ENCODE results near the gene HIGD1B. TPM values are rescaled to one million over a fixed set of nuclear protein-coding genes. Genes with fewer than 3 reads are reported as not detected.

The HIGD1B gene
- total and polyA plus RNA-seq, 2 donors (not counting 1 experiment from before 2014, with no cell fraction given): not detected

DNA sequence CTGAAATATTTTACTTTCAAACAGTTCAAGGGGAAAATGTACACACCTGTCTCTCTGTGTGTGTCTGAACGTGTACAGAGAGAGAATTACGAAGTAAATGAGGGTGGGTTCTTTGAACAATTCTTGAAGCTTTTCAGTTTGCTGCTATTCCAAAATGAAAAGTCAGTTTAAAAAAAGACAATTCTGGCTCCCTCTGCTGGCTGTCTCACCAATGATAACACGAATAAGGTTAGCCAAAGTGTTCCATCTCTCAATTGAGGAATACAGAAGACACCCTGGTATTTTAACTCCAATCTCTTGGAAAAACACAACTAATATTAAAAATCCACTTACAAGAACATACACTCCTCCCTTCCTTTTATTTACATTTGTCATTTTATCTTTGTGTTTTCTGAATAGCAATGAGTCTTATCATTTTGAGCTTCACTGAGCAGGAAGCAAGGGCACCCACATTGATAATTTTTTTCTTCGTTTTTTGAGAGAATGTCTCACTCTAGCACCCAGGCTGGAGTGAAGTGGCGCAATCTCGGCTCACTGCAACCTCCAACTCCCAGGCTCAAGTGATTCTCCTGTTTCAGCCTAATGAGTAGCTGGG is 31.0 kb downstream of the HIGD1B start:
- Histone ChIP-seq H3K4me2 (replicated peaks; ENCODE audit: low read depth, low read length, poor library complexity, severe bottlenecking) (no peak overlapping the region), H3K36me3 (replicated peaks in 1 of 2; ENCODE audit: control extremely low read depth in 1 of 2, control insufficient read depth in 1 of 2, extremely low read depth in 1 of 2, insufficient read depth in 2 of 2, low read length in 1 of 2) (peaks cover 15 to 74% of the 10 kb centered on the region in 2 experiments), H2AFZ (ENCODE audit: insufficient read depth, low read depth, low read length, poor library complexity, severe bottlenecking) (no peak overlapping the region), H3K4me1 (ENCODE audit: control insufficient read depth in 2 of 2, insufficient read depth in 2 of 2, low read length in 2 of 2) (no peaks in the 10 kb centered on the region), H3K27ac (ENCODE audit: low read length in 2 of 2) (no peak overlapping the region), H3K4me3 (ENCODE audit: control extremely low read depth in 1 of 5, extremely low read depth in 1 of 5, insufficient read depth in 1 of 5, low read depth in 2 of 5, low read length in 4 of 5) (no peak overlapping the region), H3K79me2 (ENCODE audit: control insufficient read depth, insufficient read depth, low read length) (peaks cover 4% of the 10 kb centered on the region), H3K27me3 (replicated peaks in 1 of 4; ENCODE audit: control extremely low read depth in 1 of 4, control insufficient read depth in 3 of 4, insufficient read depth in 4 of 4, low read length in 3 of 4) (no peaks in the 10 kb centered on the region), H3K9ac (ENCODE audit: low read length) (no peak overlapping the region), H4K20me1 (ENCODE audit: control insufficient read depth, insufficient read depth, low read length, poor library complexity, severe bottlenecking) (no peaks in the 10 kb centered on the region), H3K9me3 (ENCODE audit: control extremely low read depth in 1 of 3, control insufficient read depth in 2 of 3, insufficient read depth in 1 of 3, low read length in 2 of 3) (no peaks in the 10 kb centered on the region)
- TF ChIP-seq EZH2 (IDR thresholded peaks at IDR 0.05; ENCODE audit: borderline replicate concordance, insufficient read depth, low read depth, low read length, poor library complexity, severe bottlenecking): no peak
- TF ChIP-seq, protein P1, sequence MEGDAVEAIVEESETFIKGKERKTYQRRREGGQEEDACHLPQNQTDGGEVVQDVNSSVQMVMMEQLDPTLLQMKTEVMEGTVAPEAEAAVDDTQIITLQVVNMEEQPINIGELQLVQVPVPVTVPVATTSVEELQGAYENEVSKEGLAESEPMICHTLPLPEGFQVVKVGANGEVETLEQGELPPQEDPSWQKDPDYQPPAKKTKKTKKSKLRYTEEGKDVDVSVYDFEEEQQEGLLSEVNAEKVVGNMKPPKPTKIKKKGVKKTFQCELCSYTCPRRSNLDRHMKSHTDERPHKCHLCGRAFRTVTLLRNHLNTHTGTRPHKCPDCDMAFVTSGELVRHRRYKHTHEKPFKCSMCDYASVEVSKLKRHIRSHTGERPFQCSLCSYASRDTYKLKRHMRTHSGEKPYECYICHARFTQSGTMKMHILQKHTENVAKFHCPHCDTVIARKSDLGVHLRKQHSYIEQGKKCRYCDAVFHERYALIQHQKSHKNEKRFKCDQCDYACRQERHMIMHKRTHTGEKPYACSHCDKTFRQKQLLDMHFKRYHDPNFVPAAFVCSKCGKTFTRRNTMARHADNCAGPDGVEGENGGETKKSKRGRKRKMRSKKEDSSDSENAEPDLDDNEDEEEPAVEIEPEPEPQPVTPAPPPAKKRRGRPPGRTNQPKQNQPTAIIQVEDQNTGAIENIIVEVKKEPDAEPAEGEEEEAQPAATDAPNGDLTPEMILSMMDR (IDR thresholded peaks at IDR 0.05): peak; percentile 64
- no peak overlapping the region for H3K4me3 Mint-ChIP-seq
- WGBS (ENCODE audit: insufficient coverage): 66% methylated on average over 3 of the region's 6 CpGs
- no peaks in the 10 kb centered on the region for H3K4me1 Mint-ChIP-seq
- DNase-seq (peak; percentile 45), ATAC-seq (ENCODE audit: low read depth) (no peak)
- intact Hi-C loops (cut with micrococcal nuclease): no loop called here
- no peaks in the 10 kb centered on the region for H3K9me3 Mint-ChIP-seq (ENCODE audit: insufficient read depth)
- H3K27me3 Mint-ChIP-seq: no peaks in the 10 kb centered on the region
- H3K27ac Mint-ChIP-seq: no peak overlapping the region
- POLR2A ChIA-PET: no interaction called here
- CTCF ChIA-PET: interaction anchor here (1.0 to 3.6 kb wide), 15 partner anchors 9 to 256 kb away, joined by 3 to 25 read pairs (median 6); partner anchors contain the start of genes ACBD4 and EFTUD2

DNA sequence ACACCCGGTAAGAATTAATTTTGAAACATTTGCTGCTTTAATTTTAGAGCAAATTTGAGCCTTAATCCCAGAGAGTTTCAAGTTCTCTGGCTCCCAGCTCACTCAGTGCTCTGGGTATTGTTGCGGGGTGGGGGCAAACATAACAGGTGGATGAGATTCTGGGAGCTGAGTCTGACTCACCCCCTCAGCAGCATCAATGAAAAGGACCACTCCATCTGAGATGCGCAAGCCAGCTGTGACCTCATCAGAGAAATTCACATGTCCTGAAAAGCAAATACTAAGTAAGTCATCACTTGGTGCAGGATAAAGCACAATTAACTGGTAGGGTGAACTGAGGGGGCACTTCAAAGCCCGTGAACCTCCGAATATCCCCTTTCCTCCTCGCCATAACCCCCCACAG is 31.7 kb downstream of the HIGD1B start:
- H3K9me3 ChIP-seq (ENCODE audit: control extremely low read depth in 1 of 3, control insufficient read depth in 2 of 3, insufficient read depth in 1 of 3, low read length in 2 of 3): no peaks in the 10 kb centered on the region
- peaks cover under 1% of the 10 kb centered on the region for H3K79me2 ChIP-seq (ENCODE audit: control insufficient read depth, insufficient read depth, low read length)
- no peak overlapping the region for H3K4me3 ChIP-seq (ENCODE audit: control extremely low read depth in 1 of 5, extremely low read depth in 1 of 5, insufficient read depth in 1 of 5, low read depth in 2 of 5, low read length in 4 of 5)
- ATAC-seq (ENCODE audit: low read depth) (no peak), DNase-seq (no peak)
- ChIA-PET POLR2A (interaction anchor here (0.6 kb wide), 1 partner anchor 30 kb away, joined by 6 read pairs; no protein-coding TSS in a partner anchor), CTCF (interaction anchor here (1.0 to 3.6 kb wide), 10 partner anchors 9 to 143 kb away, joined by 3 to 25 read pairs (median 6); partner anchors contain the start of gene EFTUD2)
- H3K27me3 ChIP-seq (replicated peaks in 1 of 4; ENCODE audit: control extremely low read depth in 1 of 4, control insufficient read depth in 3 of 4, insufficient read depth in 4 of 4, low read length in 3 of 4): no peaks in the 10 kb centered on the region
- Mint-ChIP-seq H3K9me3 (ENCODE audit: insufficient read depth) (no peaks in the 10 kb centered on the region), H3K4me1 (no peaks in the 10 kb centered on the region), H3K4me3 (no peak overlapping the region), H3K27ac (no peak overlapping the region), H3K27me3 (no peaks in the 10 kb centered on the region)
- H3K36me3 ChIP-seq (replicated peaks in 1 of 2; ENCODE audit: control extremely low read depth in 1 of 2, control insufficient read depth in 1 of 2, extremely low read depth in 1 of 2, insufficient read depth in 2 of 2, low read length in 1 of 2): peaks cover 16 to 75% of the 10 kb centered on the region in 2 experiments
- no peak overlapping the region for H2AFZ ChIP-seq (ENCODE audit: insufficient read depth, low read depth, low read length, poor library complexity, severe bottlenecking)
- no peaks in the 10 kb centered on the region for H3K4me1 ChIP-seq (ENCODE audit: control insufficient read depth in 2 of 2, insufficient read depth in 2 of 2, low read length in 2 of 2)
- intact Hi-C loops (cut with micrococcal nuclease): no loop called here
- no peak overlapping the region for H3K9ac ChIP-seq (ENCODE audit: low read length)
- WGBS (ENCODE audit: insufficient coverage): 80% methylated on average over 4 of the region's 6 CpGs
- TF ChIP-seq, protein P1 (IDR thresholded peaks at IDR 0.05): no peak
- TF ChIP-seq EZH2 (IDR thresholded peaks at IDR 0.05; ENCODE audit: borderline replicate concordance, insufficient read depth, low read depth, low read length, poor library complexity, severe bottlenecking): no peak
- no peaks in the 10 kb centered on the region for H4K20me1 ChIP-seq (ENCODE audit: control insufficient read depth, insufficient read depth, low read length, poor library complexity, severe bottlenecking)
- H3K27ac ChIP-seq (ENCODE audit: low read length in 2 of 2): no peak overlapping the region
- H3K4me2 ChIP-seq (replicated peaks; ENCODE audit: low read depth, low read length, poor library complexity, severe bottlenecking): no peak overlapping the region

Data from B cell (primary cell).